CMK (cell line): Measurements from ENCODE around the gene CRELD2.

Experiments used
- DNase-seq: peaks from one replicate; pipeline ENCODE4 v3.0.0-alpha.2; 2010; ENCODE audit warnings: low read depth

The CRELD2 gene

DNA sequence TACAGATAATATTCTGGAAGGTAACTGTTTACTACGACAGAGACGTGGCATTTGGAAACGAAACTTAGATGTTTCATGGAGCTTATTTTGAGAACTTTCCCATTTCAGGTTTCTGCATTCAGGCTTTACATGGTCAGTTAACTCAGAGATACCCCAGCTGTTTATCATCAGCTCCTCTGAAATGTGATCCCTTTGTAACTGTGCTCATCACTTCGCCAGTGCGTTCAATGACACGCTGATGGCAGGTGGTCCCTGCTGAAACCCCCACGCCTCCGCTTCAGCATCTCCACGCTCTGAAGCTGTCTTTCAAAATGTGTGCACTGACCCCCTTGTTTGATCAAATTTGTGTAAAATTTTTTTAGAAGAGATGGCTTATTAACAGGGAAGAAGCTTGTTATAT, 30.7 kb upstream of the CRELD2 start:
- DNase-seq: no peak

DNA sequence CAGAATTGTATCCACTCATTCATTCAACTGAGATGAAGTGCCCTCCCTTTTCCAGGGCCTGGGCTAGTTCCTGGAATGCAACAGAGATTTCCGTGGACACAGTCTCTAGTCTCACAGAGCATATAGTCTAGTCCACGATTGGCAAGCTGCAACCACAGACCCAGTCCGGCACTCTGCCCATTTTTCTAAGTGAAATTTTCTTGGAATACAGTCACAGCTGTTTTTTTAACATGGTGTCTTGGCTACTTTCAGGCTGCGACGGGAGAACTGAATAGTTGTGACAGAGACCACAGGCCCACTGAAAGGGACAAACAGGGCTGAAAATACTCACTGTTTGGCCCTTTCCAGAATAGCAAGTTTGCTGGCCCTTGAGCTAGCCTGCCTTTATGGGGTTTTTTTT, 29.4 kb upstream of the CRELD2 start:
- no peak for DNase-seq

DNA sequence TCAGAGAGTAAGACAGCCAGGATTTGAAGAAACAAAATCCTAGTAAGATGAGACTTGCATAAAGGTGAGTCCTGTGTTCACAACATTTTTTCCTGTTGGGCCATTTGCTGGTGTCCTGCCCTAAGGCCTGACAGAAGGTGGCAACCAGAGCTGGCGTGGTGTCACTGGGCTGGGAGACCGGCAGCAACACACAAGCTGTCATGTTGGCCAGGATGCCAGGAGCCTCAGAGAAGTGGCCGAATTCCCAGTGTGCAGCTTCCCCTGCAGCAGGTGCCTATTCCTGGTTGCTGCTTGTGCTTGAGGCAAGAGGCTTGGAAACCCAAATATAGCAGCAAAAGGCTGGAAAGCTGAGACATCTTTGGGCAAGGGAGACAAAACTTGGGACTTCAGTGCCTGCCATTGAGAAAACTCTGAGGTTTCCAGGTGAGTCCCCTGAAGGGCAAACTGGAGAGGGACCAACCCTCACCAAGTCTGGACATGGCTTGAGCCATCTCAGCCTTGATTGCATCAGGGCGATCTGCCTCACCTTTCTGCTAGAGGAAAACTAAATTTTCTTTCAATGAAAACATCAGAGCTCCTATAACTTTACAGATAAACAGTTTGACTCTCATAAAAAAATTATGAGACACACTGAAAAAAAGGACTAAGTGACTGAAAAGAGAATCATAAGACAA, 26.1 kb upstream of the CRELD2 start:
- DNase-seq: no peak

DNA sequence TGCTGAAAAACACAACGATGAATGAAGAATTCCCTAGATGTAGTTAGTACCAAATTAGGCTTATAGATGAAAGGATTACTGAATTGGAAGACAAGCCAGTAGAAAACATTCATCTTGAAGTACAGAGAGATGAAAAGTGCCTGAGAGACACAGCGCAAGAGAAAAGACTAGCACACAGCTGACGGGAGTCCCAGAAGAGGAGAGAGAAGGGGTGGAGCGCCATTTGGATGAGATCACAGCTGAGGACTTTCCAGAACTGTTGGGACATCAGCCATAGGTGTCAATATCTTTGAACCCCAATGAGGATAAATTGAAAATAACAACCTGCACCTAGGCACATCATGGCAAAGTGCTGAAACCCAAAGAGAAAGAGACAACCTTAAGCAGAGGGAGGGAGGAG, 25.4 kb upstream of the CRELD2 start:
- no peak for DNase-seq

DNA sequence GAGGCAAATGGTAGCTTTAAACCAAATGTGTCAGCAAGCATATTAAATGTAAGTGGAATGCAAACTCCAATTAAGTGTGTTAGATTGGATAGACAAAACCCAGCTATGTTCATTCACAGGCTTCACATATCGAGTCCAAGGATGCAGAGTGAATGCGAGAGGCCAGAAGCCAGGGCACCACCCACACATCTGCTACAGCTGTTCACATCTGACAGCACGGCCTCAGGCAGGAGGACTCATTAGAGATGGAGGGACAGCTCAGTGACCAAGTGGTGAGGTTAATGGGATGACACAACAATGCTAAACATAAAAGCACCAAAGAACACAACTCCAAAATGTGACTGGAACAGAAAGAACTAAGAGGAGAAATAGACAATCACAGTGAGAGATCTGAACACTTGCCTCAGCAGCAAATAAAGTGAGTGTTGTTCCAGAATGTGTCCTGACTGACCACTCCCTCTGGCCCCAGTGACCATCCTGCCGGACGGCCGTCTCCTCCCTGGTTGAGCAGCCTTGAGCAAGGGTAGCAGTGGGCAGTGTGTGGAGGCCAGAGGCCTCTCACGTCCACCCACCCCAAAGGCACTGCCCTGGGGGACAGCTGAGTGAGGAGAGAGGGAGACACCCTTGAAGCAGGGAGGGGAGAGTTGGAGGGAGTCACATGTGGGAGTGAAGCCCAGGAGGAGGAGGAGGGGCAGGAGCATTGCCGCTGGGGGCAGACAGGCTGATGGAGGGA, 23.9 kb upstream of the CRELD2 start:
- no peak for DNase-seq

DNA sequence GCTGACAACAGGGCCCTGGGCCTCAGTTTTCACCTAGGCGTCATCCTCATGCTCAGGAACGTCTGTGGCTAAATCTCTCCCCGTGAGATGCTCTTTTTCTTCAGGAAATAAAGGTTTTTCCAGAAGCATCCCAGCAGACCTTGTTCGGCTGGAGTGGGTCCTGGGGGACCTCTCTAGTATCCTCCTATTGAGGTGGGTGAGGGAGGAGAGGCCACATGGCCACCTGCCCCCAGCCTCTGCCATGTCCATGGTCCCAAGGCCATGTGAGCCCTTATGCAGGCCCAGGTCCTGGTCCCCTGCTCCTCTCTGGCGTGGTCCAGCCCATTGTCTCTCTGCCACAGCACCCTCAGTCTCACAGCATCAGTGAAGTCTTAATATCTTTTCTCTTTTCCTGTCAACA, 22.2 kb upstream of the CRELD2 start:
- DNase-seq: no peak

DNA sequence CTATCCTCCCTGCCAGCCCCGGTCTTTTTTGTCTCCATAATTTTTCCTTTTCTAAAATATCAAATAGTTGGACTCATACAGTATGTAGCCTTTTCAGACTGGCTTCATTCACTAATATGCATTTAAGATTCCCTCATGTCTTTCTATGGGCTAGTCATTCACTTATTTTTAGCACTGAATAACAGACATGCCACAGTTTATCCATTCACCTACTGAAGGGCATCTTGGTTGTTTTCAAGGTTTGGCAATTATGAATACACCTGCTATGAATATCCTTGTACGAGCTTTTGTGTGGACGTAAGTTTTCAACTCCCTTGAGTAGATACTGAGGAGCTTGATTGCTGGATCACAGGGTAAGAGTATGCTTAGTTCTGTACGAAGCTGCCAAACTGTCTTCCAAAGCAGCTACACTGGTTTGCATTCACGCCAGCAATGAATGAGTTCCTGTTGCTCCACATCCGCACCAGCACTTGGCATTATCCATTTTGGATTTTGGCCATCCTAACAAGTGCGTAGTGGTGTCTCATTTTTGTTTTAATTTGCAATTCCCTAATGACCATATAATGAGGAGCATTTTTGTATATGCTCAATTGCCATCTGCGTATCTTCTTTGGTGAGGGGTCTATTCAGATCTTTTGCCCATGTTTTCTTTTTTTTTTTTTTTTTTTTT, 21.3 kb upstream of the CRELD2 start:
- DNase-seq: no peak

DNA sequence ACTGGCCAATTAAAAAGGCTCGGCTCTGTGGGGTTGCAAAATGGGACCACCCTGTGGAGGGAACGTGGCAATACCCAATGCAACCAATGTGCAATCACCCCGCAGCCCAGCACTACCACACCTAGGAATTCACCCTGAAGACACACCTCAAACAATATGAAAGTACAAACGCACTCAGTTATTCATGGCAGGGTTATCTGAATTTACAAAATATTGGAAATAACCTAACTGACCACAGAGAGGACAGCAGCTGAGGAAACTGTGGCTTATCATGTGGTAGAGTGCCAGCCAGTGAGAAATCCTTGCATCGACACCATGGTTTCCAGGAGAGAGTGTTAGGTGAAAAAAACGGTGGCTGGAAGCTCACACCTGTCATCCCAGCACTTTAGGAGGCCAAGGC, 18.9 kb upstream of the CRELD2 start:
- no peak for DNase-seq

DNA sequence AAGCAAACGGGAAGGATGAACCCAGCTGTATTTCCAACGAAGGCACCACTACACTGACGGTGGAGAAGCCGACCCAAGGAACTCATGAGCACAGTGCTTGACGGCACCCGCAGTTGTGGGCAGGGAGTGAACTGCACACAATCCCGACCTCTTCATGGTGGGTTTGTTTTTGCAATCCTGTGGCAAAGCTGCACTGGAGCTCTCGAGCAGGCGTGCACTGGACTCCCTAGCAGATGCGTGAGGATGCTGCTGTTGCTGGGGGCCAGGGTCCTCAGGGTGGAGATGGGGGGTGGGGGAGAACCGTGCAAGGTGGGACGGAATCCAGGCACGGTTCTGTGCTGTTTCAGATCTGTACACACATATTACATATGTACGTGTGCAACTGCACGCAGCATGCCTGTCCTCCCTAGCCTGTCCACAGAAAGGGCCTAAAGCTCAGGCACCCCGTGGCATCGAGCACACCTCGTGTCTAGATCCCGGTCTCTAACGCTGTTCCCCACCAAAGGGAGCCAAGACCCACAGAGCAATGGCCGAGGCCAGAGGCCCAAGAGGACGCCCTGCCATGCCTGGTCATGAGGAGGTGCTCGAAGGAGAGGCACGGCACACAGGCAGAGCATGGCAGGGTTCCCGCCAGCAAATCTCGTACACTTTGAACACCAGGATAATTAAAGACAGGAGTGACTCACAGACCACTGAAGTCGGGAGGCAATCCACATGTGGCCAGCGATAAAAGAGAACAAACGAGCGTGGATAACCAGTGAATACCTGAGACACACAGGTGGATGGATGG, 17.8 kb upstream of the CRELD2 start:
- no peak for DNase-seq

DNA sequence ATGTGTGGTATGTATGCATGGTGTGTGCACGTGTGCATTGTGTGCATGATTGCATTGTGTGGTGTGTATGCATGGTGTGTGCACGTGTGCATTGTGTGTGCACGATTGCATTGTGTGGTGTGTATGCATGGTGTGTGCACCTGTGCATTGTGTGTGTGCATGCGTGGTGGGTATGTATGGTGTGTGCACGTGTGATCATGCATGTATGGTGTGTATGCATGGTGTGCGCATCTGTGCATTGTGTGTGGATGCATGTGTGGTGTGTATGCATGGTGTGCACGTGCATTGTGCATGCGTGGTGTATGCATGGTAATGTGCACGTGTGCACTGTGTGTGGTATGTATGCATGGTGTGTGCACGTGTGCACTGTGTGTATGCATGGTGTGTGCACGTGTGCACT, 17.0 kb upstream of the CRELD2 start:
- DNase-seq: no peak

DNA sequence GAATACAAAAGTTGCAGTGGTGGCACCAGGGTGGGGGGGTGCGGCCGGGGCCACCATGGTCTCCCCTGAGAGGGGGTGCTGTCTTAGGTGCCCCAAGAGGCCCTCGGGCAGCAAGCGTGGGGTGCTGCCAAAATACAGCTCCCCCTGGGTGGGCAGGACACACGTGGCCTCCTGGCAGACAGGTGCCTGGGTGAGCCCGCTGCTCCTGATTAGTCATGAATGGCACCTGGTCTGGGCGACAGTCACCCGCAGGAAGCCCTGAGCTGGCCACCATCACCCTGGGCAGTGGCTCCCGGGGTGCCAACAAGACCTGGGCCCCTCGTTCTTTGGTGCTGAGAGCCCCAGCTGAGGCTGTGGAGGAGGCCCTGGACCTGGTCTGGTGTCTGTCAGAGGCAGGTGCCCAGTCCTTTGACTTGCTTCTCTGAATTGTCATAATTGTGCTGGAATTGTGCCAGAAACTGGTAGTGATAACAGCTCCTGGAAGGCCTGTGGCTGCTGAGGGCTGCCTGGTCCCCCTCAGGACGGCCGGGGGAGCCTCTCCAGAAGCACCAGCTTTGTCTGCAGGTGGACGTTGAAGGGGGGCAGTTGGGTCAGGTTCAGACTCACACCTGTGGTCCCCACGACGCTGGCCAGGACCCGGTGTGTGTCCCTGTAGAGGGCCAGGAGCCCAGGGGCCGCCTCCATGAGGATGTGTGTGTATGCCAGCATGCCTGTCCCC, 15.0 kb upstream of the CRELD2 start:
- DNase-seq: no peak

DNA sequence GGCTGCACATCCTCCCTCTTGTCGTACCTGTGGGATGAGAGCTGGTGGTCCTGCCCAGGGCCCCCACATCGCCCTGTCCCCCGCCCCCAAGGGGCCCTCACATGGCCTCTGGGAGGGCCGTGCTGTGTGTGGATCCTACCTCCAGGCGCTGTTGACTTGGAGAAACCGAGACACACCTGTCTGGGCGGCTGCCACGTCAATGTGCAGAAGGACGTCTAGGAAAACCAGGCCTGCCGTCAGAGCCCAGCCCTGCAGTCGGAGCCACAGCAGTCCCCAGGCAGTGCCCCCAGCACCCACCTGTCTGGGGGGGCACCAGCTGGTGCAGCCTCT, 14.4 kb upstream of the CRELD2 start:
- no peak for DNase-seq

DNA sequence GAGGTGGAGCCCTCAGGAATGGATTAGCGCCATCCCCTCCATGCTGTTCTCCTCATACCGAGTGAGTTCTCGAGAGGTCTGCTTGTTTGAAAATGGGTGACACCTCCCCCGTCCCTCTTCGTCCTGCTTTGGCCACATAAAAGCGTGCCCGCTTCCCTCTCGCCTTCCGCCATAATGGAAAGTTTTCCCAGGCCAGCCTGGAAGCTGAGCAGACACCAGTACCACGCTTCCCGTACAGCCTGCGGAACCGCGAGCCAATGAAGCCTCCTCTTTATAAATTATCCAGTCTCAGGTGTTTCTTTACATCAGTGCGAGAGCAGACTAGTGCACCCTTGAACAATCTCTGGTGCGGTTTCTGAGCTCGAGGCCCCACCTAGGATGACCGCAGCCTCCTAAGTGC, 13.0 kb upstream of the CRELD2 start:
- no peak for DNase-seq

DNA sequence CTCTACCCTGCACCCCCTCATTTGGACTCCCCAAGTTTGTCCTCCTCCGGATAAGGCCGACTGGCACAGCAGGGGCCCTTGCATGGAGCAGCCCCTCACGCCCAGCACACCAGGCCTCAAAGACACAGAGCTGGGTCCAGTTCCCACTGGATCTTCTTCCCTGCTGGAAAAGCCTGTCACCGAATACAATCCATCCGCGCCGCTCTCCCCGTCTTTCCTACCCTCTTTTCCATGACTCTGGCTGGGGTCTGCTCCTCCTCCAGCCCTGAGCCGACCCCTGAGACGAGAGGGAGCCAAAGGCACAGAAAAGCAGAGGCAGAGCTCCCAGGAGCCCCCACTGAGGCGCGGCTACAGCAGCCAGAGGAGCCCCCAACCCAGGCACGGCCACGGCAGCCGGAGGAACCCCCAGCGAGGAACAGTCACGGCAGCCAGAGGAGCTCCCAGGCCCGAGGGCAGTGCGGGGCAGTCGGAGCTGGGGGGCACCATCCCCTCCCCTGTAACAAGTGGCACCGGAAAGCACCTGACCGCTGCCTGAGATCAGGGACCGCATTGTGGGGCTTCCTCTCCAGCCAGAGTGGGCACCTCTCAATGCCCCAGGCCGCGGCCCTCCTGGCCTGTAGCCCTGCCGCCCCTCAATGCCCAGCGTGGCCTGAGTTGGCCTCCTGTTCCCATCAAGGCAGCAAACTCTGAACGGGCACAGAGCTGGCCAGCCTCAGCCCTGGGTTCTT, 12.2 kb upstream of the CRELD2 start:
- no peak for DNase-seq

DNA sequence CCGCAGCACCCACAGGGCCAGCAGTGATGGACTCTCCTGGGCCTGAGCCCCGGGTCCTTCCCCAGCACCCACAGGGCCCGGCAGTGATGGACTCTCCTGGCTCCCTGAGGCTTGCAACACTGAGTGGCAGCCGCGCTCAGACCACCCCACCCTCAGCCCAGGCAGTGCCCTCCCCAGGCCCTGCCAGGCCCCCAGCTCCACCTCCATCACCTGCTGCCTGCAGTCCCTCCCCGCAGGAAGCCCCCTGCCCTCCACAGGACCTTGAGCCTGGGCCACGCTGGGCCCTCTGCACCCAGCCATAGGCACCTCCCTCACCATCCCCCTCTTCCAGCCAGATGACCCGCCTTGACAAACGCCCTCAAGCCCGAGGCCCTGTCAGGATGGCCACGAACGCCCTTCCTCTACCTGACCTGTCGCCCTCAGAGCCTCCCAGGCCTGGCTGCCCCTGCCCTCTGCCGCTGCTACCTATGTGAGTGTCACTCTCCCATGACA, 11.6 kb upstream of the CRELD2 start:
- no peak for DNase-seq

DNA sequence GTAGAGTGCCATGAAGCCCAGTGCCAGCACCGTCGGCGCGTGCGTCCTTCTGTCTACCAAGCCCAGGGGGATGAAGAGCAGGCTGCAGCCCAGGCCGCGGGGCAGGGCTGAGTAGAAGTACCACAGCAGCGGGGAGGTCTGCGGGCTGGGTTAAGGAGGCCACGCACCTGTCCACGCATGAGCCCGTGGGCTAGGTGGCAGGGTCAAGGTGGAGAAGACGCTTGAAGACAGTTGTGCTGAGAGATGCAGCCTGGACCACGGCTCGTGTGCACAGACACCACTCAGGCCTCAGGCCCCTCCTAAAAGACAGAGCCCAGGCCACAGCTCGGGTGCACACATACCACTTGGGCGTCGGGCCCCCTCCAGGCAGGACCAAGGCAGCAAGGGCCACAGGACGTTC, 10.6 kb upstream of the CRELD2 start:
- DNase-seq: no peak

DNA sequence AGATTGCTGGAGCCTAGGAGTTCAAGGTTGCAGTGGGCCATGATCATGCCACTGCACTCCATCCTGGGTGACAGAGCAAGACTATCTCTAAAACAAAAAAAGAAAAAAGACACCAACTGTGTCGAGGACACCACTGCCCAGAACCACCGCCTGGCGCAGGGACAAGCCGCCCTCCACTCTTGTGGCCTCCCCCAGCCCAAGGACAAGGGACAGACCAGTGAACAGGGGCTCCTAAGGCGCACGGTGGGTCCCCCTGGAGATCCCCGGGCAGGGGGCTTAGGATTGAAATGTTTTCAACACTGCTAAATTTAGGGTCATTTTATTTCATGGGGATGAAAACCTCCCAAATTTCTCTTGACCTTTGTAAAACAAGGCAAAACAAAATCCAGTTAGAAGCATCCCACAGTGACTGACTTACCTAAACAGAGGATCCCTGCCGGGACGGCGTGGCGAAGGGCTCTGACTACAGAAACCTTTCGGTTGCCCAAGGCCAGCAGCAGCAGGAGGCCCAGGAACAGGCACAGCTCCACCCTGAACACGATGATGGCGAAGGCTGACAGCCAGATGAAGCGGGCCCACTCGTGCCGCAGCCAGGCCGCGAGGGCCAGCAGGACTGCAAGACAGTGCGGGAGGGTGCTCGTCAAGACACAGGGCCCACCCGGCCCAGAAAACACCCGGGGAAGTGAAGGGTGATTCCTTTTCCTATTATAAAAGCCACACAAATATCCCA, 8.8 kb upstream of the CRELD2 start:
- DNase-seq: no peak

DNA sequence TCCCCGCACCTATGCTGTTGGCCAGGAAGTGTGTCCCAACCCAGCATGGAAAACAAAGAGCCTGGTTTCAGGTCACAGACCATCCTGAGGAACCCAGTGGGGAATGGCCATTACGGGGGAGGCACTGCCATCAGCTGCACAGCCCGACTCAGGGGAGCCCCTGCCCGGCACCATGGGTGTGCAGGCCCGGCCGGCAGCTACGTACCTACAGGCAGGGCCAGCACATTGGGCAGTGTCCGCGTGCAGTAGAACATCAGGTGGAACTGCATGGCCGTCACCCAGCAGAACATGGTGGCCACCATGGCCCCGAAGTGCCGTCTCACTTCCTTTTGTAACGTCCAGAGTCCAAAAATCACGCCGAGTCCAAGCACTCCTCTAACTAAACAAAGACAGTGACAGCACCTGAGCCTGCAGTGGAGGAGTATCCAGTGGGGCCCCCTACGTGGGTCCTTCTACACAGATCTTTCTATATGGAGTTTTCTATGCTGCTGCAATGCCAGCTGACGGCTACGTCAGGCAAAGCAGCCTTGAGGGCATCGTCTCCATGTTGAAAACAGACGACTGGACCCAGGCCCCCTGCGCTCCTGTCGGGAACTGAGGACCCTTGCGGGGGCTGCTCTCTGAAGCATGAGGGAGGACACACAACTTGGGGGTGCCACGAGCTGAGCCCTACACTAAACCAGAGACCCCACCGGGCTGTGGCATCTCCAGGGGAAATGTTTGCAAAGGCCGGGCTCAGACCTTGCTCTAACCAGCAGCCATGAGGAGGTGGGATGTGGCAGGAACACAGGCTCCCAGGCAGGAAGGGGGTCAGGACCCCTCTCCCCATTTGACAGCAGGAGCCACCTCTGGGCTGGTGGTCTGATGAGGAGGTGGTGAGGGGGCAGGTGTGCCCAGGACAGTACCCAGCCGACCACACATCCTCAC, 7.9 kb upstream of the CRELD2 start:
- DNase-seq: no peak

DNA sequence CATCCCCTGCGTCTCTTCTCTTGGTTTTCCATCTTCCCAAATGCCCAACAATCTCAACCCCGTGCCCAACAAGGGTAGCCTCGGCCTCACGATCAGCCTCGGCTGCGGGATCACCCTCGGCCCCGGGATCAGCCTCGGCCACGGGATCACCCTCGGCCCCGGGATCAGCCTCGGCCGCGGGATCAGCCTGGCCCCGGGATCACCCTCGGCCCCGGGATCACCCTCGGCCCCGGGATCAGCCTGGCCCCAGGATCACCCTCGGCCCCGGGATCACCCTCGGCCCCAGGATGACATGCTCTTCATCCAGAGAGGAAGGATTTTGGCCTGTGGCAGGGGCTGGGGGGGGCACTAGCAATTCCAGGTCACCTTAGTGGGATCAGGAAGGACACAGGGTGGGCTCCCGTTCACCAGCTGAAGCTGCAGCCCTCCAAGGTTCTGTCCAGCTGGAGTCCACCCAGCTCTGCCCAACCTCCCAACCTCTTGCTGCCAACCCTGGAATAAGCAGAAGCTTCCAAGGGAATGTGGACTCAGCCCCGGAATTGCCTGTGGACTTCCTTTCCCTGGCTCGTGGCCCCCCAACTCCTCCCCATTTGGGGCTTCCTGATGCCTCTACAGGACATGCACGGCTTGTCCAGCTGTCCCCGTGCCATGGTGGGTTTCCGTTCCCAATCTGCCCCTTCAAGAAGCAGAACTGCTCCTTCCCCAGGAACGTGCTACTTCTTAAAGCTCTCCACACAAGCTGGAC, 6.4 kb upstream of the CRELD2 start:
- DNase-seq: no peak
